ENCODE measurements around the gene TXNRD2. TPM values are rescaled to one million over a fixed set of nuclear protein-coding genes. Genes with fewer than 3 reads are reported as not detected.
"Not testable (repeated sequence)": the region's sequence is repeated elsewhere in the genome, so short reads cannot be mapped to it uniquely, and the experiment has no call there.

TXNRD2 gene
- total RNA-seq, 1 donor from 2014 or later, result 23.0 TPM

- DNase-seq (ENCODE audit: low spot score), result no peak
- H3K9me3 Mint-ChIP-seq (ENCODE audit: unreplicated experiment), result no peaks in the 10 kb centered on the region
- H3K4me1 Mint-ChIP-seq (ENCODE audit: unreplicated experiment), result no peaks in the 10 kb centered on the region
- no peak overlapping the region for H3K4me3 Mint-ChIP-seq (ENCODE audit: unreplicated experiment)
- no peaks in the 10 kb centered on the region for H3K36me3 Mint-ChIP-seq (ENCODE audit: low read depth, unreplicated experiment)
- H3K27me3 Mint-ChIP-seq (ENCODE audit: unreplicated experiment), result no peaks in the 10 kb centered on the region
- H3K27ac Mint-ChIP-seq (ENCODE audit: unreplicated experiment), result no peak overlapping the region
- TF ChIP-seq CTCF (IDR thresholded peaks at IDR 0.05; ENCODE audit: unreplicated experiment), result no peak
Observed at GRCh38 chr22:19832476-19833108, 109.0 kb downstream of the TXNRD2 start.

GRCh38 chr22:19831979-19832378 lies 109.6 kb downstream of the TXNRD2 start:
- H3K4me3 Mint-ChIP-seq (ENCODE audit: unreplicated experiment), result not testable (repeated sequence)

GRCh38 chr22:19831016-19831415 lies 110.6 kb downstream of the TXNRD2 start:
- H3K4me3 Mint-ChIP-seq (ENCODE audit: unreplicated experiment), result no peak overlapping the region
- no peaks in the 10 kb centered on the region for H3K36me3 Mint-ChIP-seq (ENCODE audit: low read depth, unreplicated experiment)
- DNase-seq (ENCODE audit: low spot score), result no peak
- H3K27ac Mint-ChIP-seq (ENCODE audit: unreplicated experiment), result no peak overlapping the region
- TF ChIP-seq CTCF (IDR thresholded peaks at IDR 0.05; ENCODE audit: unreplicated experiment), result no peak
- H3K9me3 Mint-ChIP-seq (ENCODE audit: unreplicated experiment), result no peaks in the 10 kb centered on the region
- H3K27me3 Mint-ChIP-seq (ENCODE audit: unreplicated experiment), result peaks cover 1% of the 10 kb centered on the region
- no peaks in the 10 kb centered on the region for H3K4me1 Mint-ChIP-seq (ENCODE audit: unreplicated experiment)

More at GRCh38 chr22:19831979-19832378, 109.6 kb downstream of the TXNRD2 start:
- DNase-seq (ENCODE audit: low spot score); H3K27me3 Mint-ChIP-seq (ENCODE audit: unreplicated experiment); H3K9me3 Mint-ChIP-seq (ENCODE audit: unreplicated experiment); H3K36me3 Mint-ChIP-seq (ENCODE audit: low read depth, unreplicated experiment); H3K27ac Mint-ChIP-seq (ENCODE audit: unreplicated experiment); H3K4me1 Mint-ChIP-seq (ENCODE audit: unreplicated experiment): not testable (repeated sequence)

- Mint-ChIP-seq H3K4me1 (ENCODE audit: unreplicated experiment) (peaks cover 5% of the 10 kb centered on the region), H3K9me3 (ENCODE audit: unreplicated experiment) (no peaks in the 10 kb centered on the region), H3K27ac (ENCODE audit: unreplicated experiment) (no peak overlapping the region), H3K36me3 (ENCODE audit: low read depth, unreplicated experiment) (no peaks in the 10 kb centered on the region), H3K27me3 (ENCODE audit: unreplicated experiment) (peaks cover 2% of the 10 kb centered on the region), H3K4me3 (ENCODE audit: unreplicated experiment) (no peak overlapping the region)
- TF ChIP-seq CTCF (IDR thresholded peaks at IDR 0.05; ENCODE audit: unreplicated experiment), result no peak
- DNase-seq (ENCODE audit: low spot score), result no peak
Observed at GRCh38 chr22:19828035-19828401, 113.6 kb downstream of the TXNRD2 start.

- TF ChIP-seq CTCF (IDR thresholded peaks at IDR 0.05; ENCODE audit: unreplicated experiment), result no peak
- no peaks in the 10 kb centered on the region for H3K9me3 Mint-ChIP-seq (ENCODE audit: unreplicated experiment)
- no peak overlapping the region for H3K4me3 Mint-ChIP-seq (ENCODE audit: unreplicated experiment)
- peaks cover 5% of the 10 kb centered on the region for H3K4me1 Mint-ChIP-seq (ENCODE audit: unreplicated experiment)
- peaks cover 3% of the 10 kb centered on the region for H3K27me3 Mint-ChIP-seq (ENCODE audit: unreplicated experiment)
- H3K27ac Mint-ChIP-seq (ENCODE audit: unreplicated experiment), result no peak overlapping the region
- DNase-seq (ENCODE audit: low spot score), result no peak
- no peaks in the 10 kb centered on the region for H3K36me3 Mint-ChIP-seq (ENCODE audit: low read depth, unreplicated experiment)
Observed at GRCh38 chr22:19827341-19828034, 114.1 kb downstream of the TXNRD2 start.

All from endothelial cell (in vitro differentiated cells).